ENCODE measurements around the gene AMHR2.

GRCh38 chr12:53461591-53461990 lies 37.9 kb downstream of the AMHR2 start:
- no peak for TF ChIP-seq CTCF (IDR thresholded peaks at IDR 0.05)
- TF ChIP-seq EZH2 (IDR thresholded peaks at IDR 0.05; ENCODE audit: borderline replicate concordance, insufficient read depth, low read depth, low read length, poor library complexity, severe bottlenecking): no peak
